HFFc6 (cell line): ENCODE results near the gene MBD5. TPM values are rescaled to one million over a fixed set of nuclear protein-coding genes. Genes with fewer than 3 reads are reported as not detected.

Experiments used
- DNase-seq: peaks from one replicate; pipeline ENCODE4 v3.0.0-alpha.2; 2018
- H3K27ac Mint-ChIP-seq: 2 replicates; pipeline ENCODE4 v1.8.0; 2020; ENCODE audit warnings: mild to moderate bottlenecking, mixed read lengths
- H3K27me3 Mint-ChIP-seq: 2 replicates; pipeline ENCODE4 v1.8.0; 2021; ENCODE audit warnings: mild to moderate bottlenecking, moderate library complexity, mixed read lengths; ENCODE audit not compliant: insufficient read depth
- H3K36me3 Mint-ChIP-seq: 2 replicates; pipeline ENCODE4 v1.8.0; 2021; ENCODE audit warnings: low read depth, mixed read lengths
- H3K4me1 Mint-ChIP-seq: 2 replicates; pipeline ENCODE4 v1.8.0; 2020; ENCODE audit warnings: low read depth, mixed read lengths
- H3K4me3 Mint-ChIP-seq: 2 replicates; pipeline ENCODE4 v1.8.0; 2020; ENCODE audit warnings: mild to moderate bottlenecking, moderate library complexity, mixed read lengths
- H3K9me3 Mint-ChIP-seq: 2 replicates; pipeline ENCODE4 v1.8.0; 2020; ENCODE audit warnings: mild to moderate bottlenecking, mixed read lengths
- total RNA-seq, 6 experiments: library from RNA; stranded (reverse); fragmentation: NEBNext Ultra II Directional; extraction: Animal tissue kit (Norgen Biotek cat#: 25700); gene quantifications; 2 replicates in 1 of 6; 3 replicates in 5 of 6; pipeline ENCODE4 v1.2.3, GENCODE V29; 2021
- TF ChIP-seq, protein P1 (sequence below): fragments of 200-600 bp; sonication (generic); IDR thresholded peaks from 2 replicates; pipeline ENCODE4 v1.5.0; 2021; ENCODE audit warnings: antibody characterized with exemption, mild to moderate bottlenecking

Gene MBD5
- total RNA-seq, 6 experiments from 2014 or later, result 29.1 to 41.0 (median 35.0) TPM

- no peaks in the 10 kb centered on the region for H3K27me3 Mint-ChIP-seq
- 0 out of 2 replicates have a peak, but pooled peaks cover 10% of the 10 kb centered on the region for H3K36me3 Mint-ChIP-seq
- TF ChIP-seq, protein P1, sequence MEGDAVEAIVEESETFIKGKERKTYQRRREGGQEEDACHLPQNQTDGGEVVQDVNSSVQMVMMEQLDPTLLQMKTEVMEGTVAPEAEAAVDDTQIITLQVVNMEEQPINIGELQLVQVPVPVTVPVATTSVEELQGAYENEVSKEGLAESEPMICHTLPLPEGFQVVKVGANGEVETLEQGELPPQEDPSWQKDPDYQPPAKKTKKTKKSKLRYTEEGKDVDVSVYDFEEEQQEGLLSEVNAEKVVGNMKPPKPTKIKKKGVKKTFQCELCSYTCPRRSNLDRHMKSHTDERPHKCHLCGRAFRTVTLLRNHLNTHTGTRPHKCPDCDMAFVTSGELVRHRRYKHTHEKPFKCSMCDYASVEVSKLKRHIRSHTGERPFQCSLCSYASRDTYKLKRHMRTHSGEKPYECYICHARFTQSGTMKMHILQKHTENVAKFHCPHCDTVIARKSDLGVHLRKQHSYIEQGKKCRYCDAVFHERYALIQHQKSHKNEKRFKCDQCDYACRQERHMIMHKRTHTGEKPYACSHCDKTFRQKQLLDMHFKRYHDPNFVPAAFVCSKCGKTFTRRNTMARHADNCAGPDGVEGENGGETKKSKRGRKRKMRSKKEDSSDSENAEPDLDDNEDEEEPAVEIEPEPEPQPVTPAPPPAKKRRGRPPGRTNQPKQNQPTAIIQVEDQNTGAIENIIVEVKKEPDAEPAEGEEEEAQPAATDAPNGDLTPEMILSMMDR, result no peak
- no peaks in the 10 kb centered on the region for H3K9me3 Mint-ChIP-seq
- H3K4me1 Mint-ChIP-seq, result peaks cover 32% of the 10 kb centered on the region
- H3K4me3 Mint-ChIP-seq, result no peak overlapping the region
- DNase-seq, result no peak
- no peak overlapping the region for H3K27ac Mint-ChIP-seq
These were observed 114.8 kb downstream of the MBD5 start for GRCh38 chr2:148135705-148136104.

DNA sequence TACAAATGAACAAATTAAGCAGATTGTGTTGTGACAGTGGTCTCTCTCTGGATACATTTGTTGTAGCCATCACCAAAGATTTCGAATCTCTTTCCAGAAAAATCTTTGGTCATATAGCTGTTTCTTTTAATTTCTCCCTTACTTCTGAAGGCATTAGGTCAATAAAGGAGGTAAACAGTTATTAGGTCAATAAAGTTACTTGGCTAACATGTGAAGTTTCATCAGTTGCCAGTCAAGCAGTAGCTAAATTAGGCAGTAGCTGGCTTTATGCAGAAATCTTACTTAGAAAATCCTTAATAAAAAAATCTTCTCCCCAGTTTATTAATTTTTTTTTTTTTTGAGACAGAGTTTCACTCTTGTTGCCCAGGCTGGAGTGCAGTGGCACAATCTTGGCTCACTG lies 115.5 kb downstream of the MBD5 start:
- TF ChIP-seq, protein P1, result no peak
- Mint-ChIP-seq H3K9me3 (no peaks in the 10 kb centered on the region), H3K27ac (no peak overlapping the region), H3K4me1 (peaks cover 26% of the 10 kb centered on the region), H3K4me3 (no peak overlapping the region), H3K27me3 (no peaks in the 10 kb centered on the region), H3K36me3 (0 out of 2 replicates have a peak, but pooled peaks cover 10% of the 10 kb centered on the region)
- no peak for DNase-seq

DNA sequence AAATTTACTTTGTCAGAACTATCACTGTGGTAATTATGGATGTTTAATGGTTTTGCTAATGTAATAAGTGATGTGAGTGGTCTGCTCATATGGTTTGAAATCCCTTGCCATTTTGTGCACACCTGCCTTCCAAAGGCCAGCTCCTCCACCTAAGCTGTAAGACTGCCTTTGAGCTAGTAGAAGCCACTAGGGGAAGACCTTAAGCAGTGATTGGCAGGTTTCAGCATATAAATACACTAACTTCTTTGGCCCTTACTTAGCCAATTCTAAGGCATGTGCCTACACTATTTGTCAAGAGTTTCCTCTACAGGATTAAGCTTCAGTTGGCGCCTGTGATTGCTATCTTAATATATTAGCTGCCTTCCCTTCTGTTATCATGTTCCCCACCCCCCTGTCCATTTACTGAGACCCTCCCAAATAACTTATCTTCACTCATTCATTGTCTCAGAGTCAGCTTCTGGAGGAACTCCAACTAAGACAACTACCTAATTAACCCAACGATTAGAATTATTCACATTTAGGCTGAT lies 141.1 kb downstream of the MBD5 start:
- Mint-ChIP-seq H3K27ac (no peak overlapping the region), H3K27me3 (no peaks in the 10 kb centered on the region; the same call in 1 of the 2 replicates), H3K9me3 (no peaks in the 10 kb centered on the region)

GRCh38 chr2:148162871-148163270 lies 142.0 kb downstream of the MBD5 start:
- Mint-ChIP-seq H3K36me3 (no peaks in the 10 kb centered on the region), H3K27ac (no peak overlapping the region), H3K27me3 (no peaks in the 10 kb centered on the region; the same call in 1 of the 2 replicates), H3K9me3 (no peaks in the 10 kb centered on the region), H3K4me1 (peaks cover 10% of the 10 kb centered on the region), H3K4me3 (no peak overlapping the region)
- DNase-seq, result no peak
- TF ChIP-seq, protein P1, result no peak

More for the DNA sequence above, 141.1 kb downstream of the MBD5 start:
- DNase-seq, result no peak
- TF ChIP-seq, protein P1, result no peak
- H3K4me1 Mint-ChIP-seq, result peaks cover 10% of the 10 kb centered on the region
- H3K4me3 Mint-ChIP-seq, result no peak overlapping the region
- no peaks in the 10 kb centered on the region for H3K36me3 Mint-ChIP-seq

- Mint-ChIP-seq H3K4me1 (peaks cover 10% of the 10 kb centered on the region), H3K4me3 (no peak overlapping the region), H3K27me3 (no peaks in the 10 kb centered on the region), H3K9me3 (no peaks in the 10 kb centered on the region), H3K36me3 (peaks cover 6% of the 10 kb centered on the region; the same call in 1 of the 2 replicates), H3K27ac (no peak overlapping the region)
- no peak for DNase-seq
- TF ChIP-seq, protein P1, result no peak
These were observed 145.1 kb downstream of the MBD5 start for GRCh38 chr2:148165975-148166374.
